Choroid plexus epithelial cell (primary cell): ENCODE data around the gene BLACAT1.

Source experiments
- DNase-seq: peaks from one replicate; pipeline ENCODE4 v3.0.0-alpha.2; 2010; ENCODE audit warnings: low read depth
- H3K4me3 ChIP-seq: 2 replicates; pipeline ENCODE4 v1.5.1; 2011; ENCODE audit warnings: low read depth, mild to moderate bottlenecking, control low read depth, low read length, moderate library complexity
- CTCF ChIP-seq: conservative IDR thresholded peaks from 2 replicates; pipeline ENCODE4 v1.5.1; 2011; ENCODE audit warnings: low read depth, mild to moderate bottlenecking, control low read depth, inconsistent platforms, low read length, moderate library complexity

BLACAT1 gene

GRCh38 chr1:205472737-205473441, 17.0 kb upstream of the BLACAT1 start:
- H3K4me3 ChIP-seq = no peak overlapping the region
- no peak for DNase-seq
- TF ChIP-seq CTCF = no peak

DNA sequence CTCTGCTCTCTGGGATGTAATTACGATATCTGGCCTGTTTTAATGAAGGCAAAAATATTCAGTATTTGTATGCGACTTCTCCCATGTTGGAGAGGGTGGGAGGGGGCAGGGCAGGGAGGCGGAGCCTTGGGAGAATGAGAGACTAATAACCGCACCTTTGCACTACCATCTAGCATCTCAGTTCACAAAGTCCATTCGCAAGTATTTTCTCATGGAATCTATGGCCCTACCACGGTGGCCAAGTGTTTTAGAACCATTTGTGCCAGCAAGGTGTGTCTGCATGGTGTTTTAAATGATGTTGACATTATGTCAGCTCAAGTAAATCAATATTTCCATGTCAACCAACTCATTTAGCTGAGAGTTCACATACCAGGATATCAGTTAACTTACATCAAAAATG, 14.3 kb upstream of the BLACAT1 start:
- H3K4me3 ChIP-seq = no peak overlapping the region
- no peak for DNase-seq
- TF ChIP-seq CTCF = no peak

GRCh38 chr1:205466595-205467220, 10.9 kb upstream of the BLACAT1 start:
- DNase-seq = no peak
- no peak for TF ChIP-seq CTCF
- no peak overlapping the region for H3K4me3 ChIP-seq

GRCh38 chr1:205465392-205465791, 9.5 kb upstream of the BLACAT1 start:
- no peak for TF ChIP-seq CTCF
- no peak overlapping the region for H3K4me3 ChIP-seq
- no peak for DNase-seq

- no peak for TF ChIP-seq CTCF
- DNase-seq = peak; percentile 78
- H3K4me3 ChIP-seq = no peak overlapping the region
These were observed 3.1 kb upstream of the BLACAT1 start for GRCh38 chr1:205458777-205459566.

DNA sequence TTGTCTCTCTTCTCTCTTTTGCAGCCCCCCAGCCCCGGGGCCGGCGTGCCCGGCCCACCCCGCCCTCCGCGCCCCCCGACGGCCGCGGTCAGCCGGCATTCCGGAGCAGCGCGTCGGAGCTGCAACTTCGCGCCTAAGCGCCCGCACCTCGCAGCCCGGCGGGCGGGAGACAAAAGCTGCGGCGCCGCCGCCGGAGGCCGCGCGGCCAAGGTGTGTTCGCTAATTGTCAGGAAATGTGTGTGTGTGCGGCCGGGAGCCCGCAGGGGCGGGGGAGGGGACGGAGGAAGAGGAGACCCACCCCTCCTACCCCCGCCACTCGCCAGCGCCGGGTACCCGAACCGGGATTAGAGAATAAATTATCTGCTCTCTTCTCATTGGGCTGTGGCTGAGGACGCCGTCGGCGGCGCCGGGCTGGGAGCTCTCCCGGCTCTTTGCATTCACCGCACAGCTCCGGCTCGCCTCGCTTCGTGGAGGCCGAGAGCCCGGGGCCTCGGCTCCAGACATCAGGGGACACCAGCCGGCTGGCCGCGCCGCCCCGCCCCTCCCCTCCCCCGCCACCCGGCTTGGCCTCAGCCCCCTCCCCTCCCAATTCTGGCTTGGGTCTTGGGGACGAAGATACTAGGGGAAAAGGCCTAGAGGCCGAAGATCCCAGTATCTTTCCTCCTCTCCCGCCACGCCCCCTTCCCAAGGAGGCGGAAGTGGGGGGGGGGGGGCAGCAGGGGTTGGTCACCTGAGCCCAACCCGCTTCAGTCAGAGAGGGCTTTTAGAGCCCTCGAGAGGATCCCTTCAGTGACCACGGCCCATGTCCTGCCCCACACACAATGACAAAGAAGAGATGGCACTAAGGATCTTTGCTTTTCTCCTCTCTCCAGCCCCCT, 1.3 kb upstream of the BLACAT1 start:
- H3K4me3 ChIP-seq = no peak overlapping the region
- DNase-seq = no peak
- TF ChIP-seq CTCF = no peak
